Spleen (tissue), 11 donors: Measurements from ENCODE around the gene CTXND1. TPM values are rescaled to one million over a fixed set of nuclear protein-coding genes. Genes with fewer than 3 reads are reported as not detected.

Source experiments
- DNase-seq: peaks from one replicate; pipeline ENCODE4 v3.0.0-alpha.2; 2020
- H3K27ac ChIP-seq, 8 donors: fragments of 200-600 bp; sonication (generic) in 7 of 8; 1 replicate in 4 of 8; 2 replicates in 4 of 8; pipeline versions ENCODE4 v1.5.0 to v1.8.0; 2016 to 2021; ENCODE audit warnings: inconsistent platforms in 4 of 8, mild to moderate bottlenecking in 4 of 8, moderate library complexity in 1 of 8
- H3K27me3 ChIP-seq, 7 donors: fragments of 200-600 bp; sonication (generic) in 6 of 7; replicated peaks in 1 of 7; 1 replicate in 4 of 7; 2 replicates in 3 of 7; pipeline versions ENCODE4 v1.5.0 to v1.8.0; 2016 to 2021; ENCODE audit warnings: inconsistent platforms in 3 of 7, mild to moderate bottlenecking in 1 of 7
- H3K36me3 ChIP-seq, 6 donors: fragments of 200-600 bp; sonication (generic) in 5 of 6; 1 replicate in 4 of 6; 2 replicates in 2 of 6; pipeline versions ENCODE4 v1.5.0 to v1.8.0; 2016 to 2021; ENCODE audit warnings: inconsistent platforms in 2 of 6
- H3K4me1 ChIP-seq, 6 donors: fragments of 200-600 bp; sonication (generic) in 5 of 6; 1 replicate in 3 of 6; 2 replicates in 3 of 6; pipeline versions ENCODE4 v1.5.0 to v1.8.0; 2016 to 2021; ENCODE audit warnings: inconsistent platforms in 3 of 6
- H3K4me3 ChIP-seq, 8 donors: fragments of 200-600 bp; sonication (generic) in 7 of 8; 1 replicate in 4 of 8; 2 replicates in 4 of 8; pipeline versions ENCODE4 v1.5.0 to v1.8.0; 2016 to 2021; ENCODE audit warnings: inconsistent platforms in 4 of 8, mild to moderate bottlenecking in 4 of 8, moderate library complexity in 2 of 8
- H3K9me3 ChIP-seq, 8 donors: fragments of 200-600 bp; sonication (generic) in 7 of 8; 1 replicate in 4 of 8; 2 replicates in 4 of 8; pipeline versions ENCODE4 v1.5.0 to v1.8.0; 2016 to 2021; ENCODE audit warnings: inconsistent platforms in 4 of 8
- POLR2A ChIP-seq, 3 donors: fragments of 450-650 bp; IDR thresholded peaks; one replicate each; pipeline ENCODE4 v1.5.1; 2017; ENCODE audit warnings: antibody characterized with exemption in 3 of 3, mild to moderate bottlenecking in 1 of 3
- POLR2AphosphoS5 ChIP-seq, 3 donors: sonication (generic); formaldehyde crosslinking; IDR thresholded peaks; one replicate each; pipeline ENCODE4 v1.5.1; 2017; ENCODE audit warnings: antibody characterized with exemption in 3 of 3
- WGBS, 5 donors: extraction: QIAGEN DNeasy Blood & Tissue Kit in 3 of 5; methylation state at CpG; one replicate each; pipeline versions ENCODE4 v1.1.5 to v1.1.7; 2013 to 2018; 5-methylcytosine and 5-hydroxymethylcytosine counted together
- intact Hi-C: fragments of 100-400 bp; cut with DNase I; formaldehyde crosslinking; loops from one replicate; pipeline ENCODE4 v1.15.0; 2023; ENCODE audit warnings: low total_unique reads
- polyA plus RNA-seq, 3 donors: library from polyadenylated mRNA; stranded (reverse); fragments of 200-250 nt; gene quantifications; one replicate each; pipeline ENCODE4 v1.2.1, GENCODE V29; 2013
- total RNA-seq, 7 donors: library from RNA; depleted of rRNA in 3 of 7; stranded (reverse); fragments of >200 nt in 3 of 7; fragmentation: NEBNext Ultra II Directional in 4 of 7; extraction: Animal tissue kit (Norgen Biotek cat#: 25700) in 4 of 7; gene quantifications; one replicate each; pipeline versions ENCODE4 v1.1.0 to v1.2.1, GENCODE V29; 2016 to 2021
- TF ChIP-seq, protein P1 (sequence below), 11 experiments: fragments of 200-600 bp in 7 of 11; fragments of 450-650 bp in 4 of 11; sonication (generic) in 4 of 11; IDR thresholded peaks in 8 of 11; conservative IDR thresholded peaks in 3 of 11; 1 replicate in 7 of 11; 2 replicates in 4 of 11; pipeline versions ENCODE4 v1.4.0 to v1.8.0; 2016 to 2021; ENCODE audit warnings: antibody characterized with exemption in 11 of 11, inconsistent platforms in 4 of 11, mild to moderate bottlenecking in 1 of 11
- donor health status: healthy with polysubstance abuse.
- donor health status: DM: no; HTN: no; CAD: no; lungs with moderate emphysema.
- donor health status: DM: no; HTN: no; CAD: no.
- donor health status: Bipolar disorder and iron deficiency.
- donor health status: healthy.
- donor health status: DM: no; HTN: no; CAD: no.
- donor health status: DM: yes; HTN: yes; CAD: no.

The CTXND1 gene
- total and polyA plus RNA-seq, 10 donors, result 0.20 to 5.2 (median 1.4) TPM

- 86 to 93% (median 89%) methylated on average over 5 of the region's 5 CpGs for WGBS, 5 donors
- peaks cover 0 to 100% (median 28%) of the 10 kb centered on the region in 6 donors for H3K36me3 ChIP-seq
- intact Hi-C loops, result no loop called here
Measured at GRCh38 chr15:80182611-80183261, 69.3 kb downstream of the CTXND1 start.

DNA sequence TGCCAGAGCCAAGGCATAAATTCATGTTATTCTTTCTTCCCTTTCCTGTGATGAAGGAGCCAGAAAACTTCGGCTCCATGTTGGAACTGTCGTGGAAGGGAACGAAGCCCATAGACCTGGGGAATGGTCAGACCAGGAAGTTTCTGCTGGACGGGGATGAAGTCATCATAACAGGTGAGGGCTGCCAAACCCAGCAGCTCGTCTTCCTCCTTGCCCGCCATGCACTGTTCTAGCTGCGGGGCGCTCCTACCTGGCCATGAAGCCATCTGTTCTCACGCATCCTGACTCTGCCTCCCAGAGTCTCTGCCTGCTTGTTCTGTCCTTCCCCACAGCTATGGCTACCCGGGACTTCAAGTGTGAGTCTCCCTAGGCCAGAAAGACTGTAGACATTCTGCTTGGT, 71.0 kb downstream of the CTXND1 start:
- no peaks in the 10 kb centered on the region for H3K4me1 ChIP-seq
- H3K9me3 ChIP-seq, result peaks cover 0 to 3% (median 0%) of the 10 kb centered on the region in 8 donors
- H3K36me3 ChIP-seq, result peaks cover 0 to 100% (median 19%) of the 10 kb centered on the region in 6 donors
- WGBS, 5 donors, result 89 to 96% (median 95%) methylated on average over 9 to 10 of the region's 10 CpGs
- no peak overlapping the region for H3K27ac ChIP-seq
- TF ChIP-seq POLR2AphosphoS5 (IDR thresholded peaks at IDR 0.05) (no peak), POLR2A (IDR thresholded peaks at IDR 0.05) (no peak)
- no peak for DNase-seq
- no peaks in the 10 kb centered on the region for H3K27me3 ChIP-seq
- no peak overlapping the region for H3K4me3 ChIP-seq
- intact Hi-C loops, result no loop called here

More at GRCh38 chr15:80182611-80183261, 69.3 kb downstream of the CTXND1 start:
- no peak for DNase-seq
- Histone ChIP-seq H3K9me3 (peaks cover 0 to 3% (median 0%) of the 10 kb centered on the region in 8 donors), H3K4me1 (no peaks in the 10 kb centered on the region), H3K27ac (no peak overlapping the region), H3K4me3 (no peak overlapping the region), H3K27me3 (no peaks in the 10 kb centered on the region)
- TF ChIP-seq, protein P1, sequence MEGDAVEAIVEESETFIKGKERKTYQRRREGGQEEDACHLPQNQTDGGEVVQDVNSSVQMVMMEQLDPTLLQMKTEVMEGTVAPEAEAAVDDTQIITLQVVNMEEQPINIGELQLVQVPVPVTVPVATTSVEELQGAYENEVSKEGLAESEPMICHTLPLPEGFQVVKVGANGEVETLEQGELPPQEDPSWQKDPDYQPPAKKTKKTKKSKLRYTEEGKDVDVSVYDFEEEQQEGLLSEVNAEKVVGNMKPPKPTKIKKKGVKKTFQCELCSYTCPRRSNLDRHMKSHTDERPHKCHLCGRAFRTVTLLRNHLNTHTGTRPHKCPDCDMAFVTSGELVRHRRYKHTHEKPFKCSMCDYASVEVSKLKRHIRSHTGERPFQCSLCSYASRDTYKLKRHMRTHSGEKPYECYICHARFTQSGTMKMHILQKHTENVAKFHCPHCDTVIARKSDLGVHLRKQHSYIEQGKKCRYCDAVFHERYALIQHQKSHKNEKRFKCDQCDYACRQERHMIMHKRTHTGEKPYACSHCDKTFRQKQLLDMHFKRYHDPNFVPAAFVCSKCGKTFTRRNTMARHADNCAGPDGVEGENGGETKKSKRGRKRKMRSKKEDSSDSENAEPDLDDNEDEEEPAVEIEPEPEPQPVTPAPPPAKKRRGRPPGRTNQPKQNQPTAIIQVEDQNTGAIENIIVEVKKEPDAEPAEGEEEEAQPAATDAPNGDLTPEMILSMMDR (IDR thresholded peaks at IDR 0.05 in 8 of 11, conservative IDR thresholded peaks at IDR 0.05 in 3 of 11), result no peak
- TF ChIP-seq POLR2AphosphoS5 (IDR thresholded peaks at IDR 0.05) (no peak), POLR2A (IDR thresholded peaks at IDR 0.05) (no peak)

GRCh38 chr15:80180468-80180867, 71.5 kb downstream of the CTXND1 start:
- WGBS, 5 donors, result 53 to 80% (median 75%) methylated on average over 3 to 7 of the region's 7 CpGs
- Histone ChIP-seq H3K4me3 (no peak overlapping the region), H3K9me3 (peaks cover 0 to 2% (median 0%) of the 10 kb centered on the region in 8 donors), H3K27ac (no peak overlapping the region), H3K27me3 (no peaks in the 10 kb centered on the region), H3K4me1 (no peaks in the 10 kb centered on the region), H3K36me3 (peaks cover 0 to 100% (median 16%) of the 10 kb centered on the region in 6 donors)
- no peak for DNase-seq
- intact Hi-C loops, result no loop called here
- TF ChIP-seq POLR2A (IDR thresholded peaks at IDR 0.05) (no peak), POLR2AphosphoS5 (IDR thresholded peaks at IDR 0.05) (no peak)
- TF ChIP-seq, protein P1 (IDR thresholded peaks at IDR 0.05 in 8 of 11, conservative IDR thresholded peaks at IDR 0.05 in 3 of 11), result no peak

DNA sequence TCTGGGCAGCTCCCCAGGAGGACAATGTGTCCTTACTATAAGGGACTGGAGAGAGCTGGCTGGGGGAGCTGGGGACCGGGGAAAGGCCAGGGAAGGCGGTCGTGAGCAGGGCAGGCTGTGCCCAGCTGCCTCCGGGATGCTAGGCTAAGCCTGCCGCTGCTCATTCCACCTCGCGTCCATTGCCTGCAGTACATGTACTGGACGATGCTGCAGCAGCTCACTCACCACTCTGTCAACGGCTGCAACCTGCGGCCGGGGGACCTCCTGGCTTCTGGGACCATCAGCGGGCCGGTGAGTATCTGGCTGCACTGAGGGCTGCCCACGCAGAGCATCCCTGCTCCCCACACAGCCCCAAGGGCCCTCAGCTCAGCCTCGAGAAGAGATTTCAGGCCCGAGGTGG, 72.1 kb downstream of the CTXND1 start:
- no peak for DNase-seq
- Histone ChIP-seq H3K27ac (no peak overlapping the region), H3K27me3 (no peaks in the 10 kb centered on the region), H3K4me1 (no peaks in the 10 kb centered on the region), H3K4me3 (no peak overlapping the region), H3K36me3 (peaks cover 0 to 100% (median 15%) of the 10 kb centered on the region in 6 donors), H3K9me3 (no peaks in the 10 kb centered on the region)
- no peak for TF ChIP-seq POLR2AphosphoS5 (IDR thresholded peaks at IDR 0.05)
- no peak for TF ChIP-seq POLR2A (IDR thresholded peaks at IDR 0.05)
- TF ChIP-seq, protein P1 (IDR thresholded peaks at IDR 0.05 in 8 of 11, conservative IDR thresholded peaks at IDR 0.05 in 3 of 11), result no peak
- WGBS, 5 donors, result 79 to 95% (median 92%) methylated on average over 4 to 16 of the region's 16 CpGs
- intact Hi-C loops, result no loop called here
